Spleen (tissue), 11 donors: Measurements from ENCODE around the gene DCN. TPM values are rescaled to one million over a fixed set of nuclear protein-coding genes. Genes with fewer than 3 reads are reported as not detected.

Source experiments
- DNase-seq: peaks from one replicate; pipeline ENCODE4 v3.0.0-alpha.2; 2020
- H3K27ac ChIP-seq, 8 donors: fragments of 200-600 bp; sonication (generic) in 7 of 8; 1 replicate in 4 of 8; 2 replicates in 4 of 8; pipeline versions ENCODE4 v1.5.0 to v1.8.0; 2016 to 2021; ENCODE audit warnings: inconsistent platforms in 4 of 8, mild to moderate bottlenecking in 4 of 8, moderate library complexity in 1 of 8
- H3K27me3 ChIP-seq, 7 donors: fragments of 200-600 bp; sonication (generic) in 6 of 7; replicated peaks in 1 of 7; 1 replicate in 4 of 7; 2 replicates in 3 of 7; pipeline versions ENCODE4 v1.5.0 to v1.8.0; 2016 to 2021; ENCODE audit warnings: inconsistent platforms in 3 of 7, mild to moderate bottlenecking in 1 of 7
- H3K36me3 ChIP-seq, 6 donors: fragments of 200-600 bp; sonication (generic) in 5 of 6; 1 replicate in 4 of 6; 2 replicates in 2 of 6; pipeline versions ENCODE4 v1.5.0 to v1.8.0; 2016 to 2021; ENCODE audit warnings: inconsistent platforms in 2 of 6
- H3K4me1 ChIP-seq, 6 donors: fragments of 200-600 bp; sonication (generic) in 5 of 6; 1 replicate in 3 of 6; 2 replicates in 3 of 6; pipeline versions ENCODE4 v1.5.0 to v1.8.0; 2016 to 2021; ENCODE audit warnings: inconsistent platforms in 3 of 6
- H3K4me3 ChIP-seq, 8 donors: fragments of 200-600 bp; sonication (generic) in 7 of 8; 1 replicate in 4 of 8; 2 replicates in 4 of 8; pipeline versions ENCODE4 v1.5.0 to v1.8.0; 2016 to 2021; ENCODE audit warnings: inconsistent platforms in 4 of 8, mild to moderate bottlenecking in 4 of 8, moderate library complexity in 2 of 8
- H3K9me3 ChIP-seq, 8 donors: fragments of 200-600 bp; sonication (generic) in 7 of 8; 1 replicate in 4 of 8; 2 replicates in 4 of 8; pipeline versions ENCODE4 v1.5.0 to v1.8.0; 2016 to 2021; ENCODE audit warnings: inconsistent platforms in 4 of 8
- POLR2A ChIP-seq, 3 donors: fragments of 450-650 bp; IDR thresholded peaks; one replicate each; pipeline ENCODE4 v1.5.1; 2017; ENCODE audit warnings: antibody characterized with exemption in 3 of 3, mild to moderate bottlenecking in 1 of 3
- POLR2AphosphoS5 ChIP-seq, 3 donors: sonication (generic); formaldehyde crosslinking; IDR thresholded peaks; one replicate each; pipeline ENCODE4 v1.5.1; 2017; ENCODE audit warnings: antibody characterized with exemption in 3 of 3
- WGBS, 5 donors: extraction: QIAGEN DNeasy Blood & Tissue Kit in 3 of 5; methylation state at CpG; one replicate each; pipeline versions ENCODE4 v1.1.5 to v1.1.7; 2013 to 2018; 5-methylcytosine and 5-hydroxymethylcytosine counted together
- intact Hi-C: fragments of 100-400 bp; cut with DNase I; formaldehyde crosslinking; loops from one replicate; pipeline ENCODE4 v1.15.0; 2023; ENCODE audit warnings: low total_unique reads
- polyA plus RNA-seq, 3 donors: library from polyadenylated mRNA; stranded (reverse); fragments of 200-250 nt; gene quantifications; one replicate each; pipeline ENCODE4 v1.2.1, GENCODE V29; 2013
- total RNA-seq, 7 donors: library from RNA; depleted of rRNA in 3 of 7; stranded (reverse); fragments of >200 nt in 3 of 7; fragmentation: NEBNext Ultra II Directional in 4 of 7; extraction: Animal tissue kit (Norgen Biotek cat#: 25700) in 4 of 7; gene quantifications; one replicate each; pipeline versions ENCODE4 v1.1.0 to v1.2.1, GENCODE V29; 2016 to 2021
- TF ChIP-seq, protein P1 (sequence below), 11 experiments: fragments of 200-600 bp in 7 of 11; fragments of 450-650 bp in 4 of 11; sonication (generic) in 4 of 11; IDR thresholded peaks in 8 of 11; conservative IDR thresholded peaks in 3 of 11; 1 replicate in 7 of 11; 2 replicates in 4 of 11; pipeline versions ENCODE4 v1.4.0 to v1.8.0; 2016 to 2021; ENCODE audit warnings: antibody characterized with exemption in 11 of 11, inconsistent platforms in 4 of 11, mild to moderate bottlenecking in 1 of 11
- donor health status: healthy with polysubstance abuse.
- donor health status: DM: no; HTN: no; CAD: no; lungs with moderate emphysema.
- donor health status: DM: no; HTN: no; CAD: no.
- donor health status: Bipolar disorder and iron deficiency.
- donor health status: healthy.
- donor health status: DM: no; HTN: no; CAD: no.
- donor health status: DM: yes; HTN: yes; CAD: no.

The DCN gene
- total and polyA plus RNA-seq, 10 donors: 1.6 to 60.1 (median 7.7) TPM

DNA sequence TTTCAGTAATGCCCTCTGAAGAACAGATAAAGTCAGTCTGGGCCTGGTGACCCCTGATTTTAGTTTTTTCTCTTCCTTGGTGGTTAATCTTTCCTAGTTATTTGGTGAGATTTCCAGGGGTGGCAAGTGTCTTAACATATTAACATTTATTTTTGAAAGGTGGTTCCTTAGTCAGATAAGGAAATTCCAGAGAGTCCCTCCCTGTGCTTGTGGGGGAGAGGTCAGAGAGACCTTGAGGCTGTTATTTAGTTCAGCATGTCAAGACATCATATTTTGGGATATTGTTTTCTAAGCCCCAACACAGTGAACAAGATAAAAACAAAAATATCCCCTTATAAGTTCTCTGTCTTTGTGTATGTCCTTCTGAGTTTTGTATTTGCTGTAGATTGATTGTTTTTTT is 61.8 kb downstream of the DCN start:
- no peak overlapping the region for H3K27ac ChIP-seq
- no peak for DNase-seq
- H3K9me3 ChIP-seq: peaks cover 0 to 6% (median 0%) of the 10 kb centered on the region in 8 donors
- TF ChIP-seq POLR2A (IDR thresholded peaks at IDR 0.05): no peak
- no peak for TF ChIP-seq POLR2AphosphoS5 (IDR thresholded peaks at IDR 0.05)
- TF ChIP-seq, protein P1, sequence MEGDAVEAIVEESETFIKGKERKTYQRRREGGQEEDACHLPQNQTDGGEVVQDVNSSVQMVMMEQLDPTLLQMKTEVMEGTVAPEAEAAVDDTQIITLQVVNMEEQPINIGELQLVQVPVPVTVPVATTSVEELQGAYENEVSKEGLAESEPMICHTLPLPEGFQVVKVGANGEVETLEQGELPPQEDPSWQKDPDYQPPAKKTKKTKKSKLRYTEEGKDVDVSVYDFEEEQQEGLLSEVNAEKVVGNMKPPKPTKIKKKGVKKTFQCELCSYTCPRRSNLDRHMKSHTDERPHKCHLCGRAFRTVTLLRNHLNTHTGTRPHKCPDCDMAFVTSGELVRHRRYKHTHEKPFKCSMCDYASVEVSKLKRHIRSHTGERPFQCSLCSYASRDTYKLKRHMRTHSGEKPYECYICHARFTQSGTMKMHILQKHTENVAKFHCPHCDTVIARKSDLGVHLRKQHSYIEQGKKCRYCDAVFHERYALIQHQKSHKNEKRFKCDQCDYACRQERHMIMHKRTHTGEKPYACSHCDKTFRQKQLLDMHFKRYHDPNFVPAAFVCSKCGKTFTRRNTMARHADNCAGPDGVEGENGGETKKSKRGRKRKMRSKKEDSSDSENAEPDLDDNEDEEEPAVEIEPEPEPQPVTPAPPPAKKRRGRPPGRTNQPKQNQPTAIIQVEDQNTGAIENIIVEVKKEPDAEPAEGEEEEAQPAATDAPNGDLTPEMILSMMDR (IDR thresholded peaks at IDR 0.05 in 8 of 11, conservative IDR thresholded peaks at IDR 0.05 in 3 of 11): no peak
- no peak overlapping the region for H3K4me3 ChIP-seq
- H3K27me3 ChIP-seq: no peaks in the 10 kb centered on the region
- H3K4me1 ChIP-seq: no peaks in the 10 kb centered on the region
- intact Hi-C loops: no loop called here
- no peaks in the 10 kb centered on the region for H3K36me3 ChIP-seq

DNA sequence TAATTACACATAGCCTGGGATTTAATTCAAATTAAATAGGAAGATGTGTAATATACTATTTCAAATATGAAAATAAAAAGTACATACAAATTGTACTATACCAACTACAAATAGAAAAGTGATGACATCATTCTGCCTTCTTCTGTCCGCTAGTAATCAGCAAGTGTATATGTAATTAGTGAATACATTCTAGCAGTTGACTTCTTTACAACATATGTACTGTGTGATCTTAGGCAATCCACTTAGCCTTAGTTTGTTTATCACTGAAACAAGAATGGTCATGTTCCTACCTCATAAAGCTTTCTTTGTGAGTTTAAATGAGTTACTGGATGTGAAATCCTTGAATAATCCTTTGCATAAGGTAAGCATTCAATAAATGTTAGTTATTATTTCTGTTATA is 63.5 kb downstream of the DCN start:
- Histone ChIP-seq H3K4me3 (no peak overlapping the region), H3K4me1 (no peaks in the 10 kb centered on the region), H3K27me3 (no peaks in the 10 kb centered on the region), H3K9me3 (no peaks in the 10 kb centered on the region), H3K36me3 (no peaks in the 10 kb centered on the region), H3K27ac (no peak overlapping the region)
- TF ChIP-seq POLR2A (IDR thresholded peaks at IDR 0.05): no peak
- 91 to 98% (median 95%) methylated on average over 1 of the region's 1 CpG for WGBS, 5 donors
- no peak for DNase-seq
- intact Hi-C loops: no loop called here

DNA sequence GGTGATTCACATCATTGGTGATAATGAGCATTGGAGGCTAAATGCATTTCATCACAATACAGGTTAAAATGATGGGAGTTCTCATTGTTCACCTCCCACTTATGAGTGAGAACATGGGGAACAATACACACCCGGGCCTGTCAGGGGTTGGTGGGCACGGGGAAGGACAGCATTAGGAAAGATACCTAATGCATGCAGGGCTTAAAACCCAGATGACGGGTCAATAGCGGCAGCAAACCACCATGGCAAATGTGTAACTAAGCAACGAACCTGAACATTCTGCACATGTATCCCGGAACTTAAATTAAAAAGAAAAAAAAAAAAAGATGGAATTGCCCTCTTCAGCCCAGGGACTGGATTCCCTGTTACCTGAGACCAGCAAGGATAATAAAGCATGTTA is 69.0 kb downstream of the DCN start:
- intact Hi-C loops: no loop called here
- H3K9me3 ChIP-seq: no peaks in the 10 kb centered on the region
- 85 to 98% (median 89%) methylated on average over 6 of the region's 6 CpGs for WGBS, 5 donors
- DNase-seq: no peak
- H3K27ac ChIP-seq: no peak overlapping the region
- H3K27me3 ChIP-seq: no peaks in the 10 kb centered on the region
- TF ChIP-seq, protein P1 (IDR thresholded peaks at IDR 0.05 in 8 of 11, conservative IDR thresholded peaks at IDR 0.05 in 3 of 11): no peak
- H3K4me1 ChIP-seq: no peaks in the 10 kb centered on the region
- no peaks in the 10 kb centered on the region for H3K36me3 ChIP-seq
- no peak overlapping the region for H3K4me3 ChIP-seq

DNA sequence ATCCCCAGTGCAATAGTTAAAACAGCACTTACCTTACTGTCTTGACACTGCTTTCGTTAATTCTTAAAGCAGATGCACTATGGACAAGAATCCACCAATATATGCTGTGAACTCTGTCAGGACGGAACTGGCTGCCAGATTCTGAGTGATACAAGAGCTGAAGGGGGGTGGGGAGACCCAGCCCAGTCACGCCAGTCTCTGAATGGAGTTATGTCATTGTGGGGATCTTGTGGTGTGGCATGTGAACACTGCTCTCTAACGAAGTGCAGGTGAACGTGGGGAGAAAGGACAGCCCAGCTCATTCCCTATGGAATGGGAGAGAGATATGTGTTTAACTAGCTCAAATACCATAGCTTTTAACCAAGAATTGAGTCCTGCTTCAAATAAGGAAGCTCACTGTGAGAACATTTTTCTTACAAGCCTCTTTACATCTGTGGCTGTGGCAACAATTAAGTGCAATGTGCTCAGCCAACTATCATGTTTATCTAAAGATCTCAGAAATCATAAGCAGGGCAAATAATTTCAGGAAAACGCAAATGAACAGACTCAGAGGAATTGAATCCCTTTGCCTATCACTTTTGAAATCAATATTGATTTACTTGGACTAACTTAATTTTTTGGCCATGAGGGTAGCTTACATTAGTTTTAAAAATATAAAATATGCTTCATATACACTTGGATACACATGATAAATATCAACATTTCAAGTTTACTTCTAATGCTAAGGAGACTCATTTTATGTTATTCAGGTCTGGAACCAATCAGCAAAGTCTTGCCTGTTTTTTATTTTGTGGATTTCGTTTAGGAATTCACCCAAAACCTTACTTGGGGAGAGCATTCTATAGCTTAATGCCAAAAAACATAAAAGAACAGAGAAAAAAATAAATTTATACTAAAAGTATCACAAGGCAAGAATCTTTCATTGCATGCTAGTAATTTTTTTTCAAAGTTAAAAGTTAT is 71.0 kb downstream of the DCN start, which contains the start of gene LUM:
Gene LUM, minus strand, starts transcription at position 129 of the 960 bp plus-strand sequence. CDS start 2,515 bp downstream, outside the sequence.
- Histone ChIP-seq H3K4me3 (peak within 1 kb of the TSS in 1 of 8 donors; percentile 14), H3K27ac (no peak within 1 kb of the TSS), H3K9me3 (no peaks in the 10 kb centered on the region), H3K4me1 (no peaks in the 10 kb centered on the region), H3K27me3 (no peaks in the 10 kb centered on the region), H3K36me3 (no peaks in the 10 kb centered on the region)
- no peak for DNase-seq
- intact Hi-C loops: no loop called here
- no peak for TF ChIP-seq POLR2AphosphoS5 (IDR thresholded peaks at IDR 0.05)
- TF ChIP-seq, protein P1 (IDR thresholded peaks at IDR 0.05 in 8 of 11, conservative IDR thresholded peaks at IDR 0.05 in 3 of 11): no peak
- no peak for TF ChIP-seq POLR2A (IDR thresholded peaks at IDR 0.05)
- WGBS, 5 donors: 47 to 64% (median 55%) methylated on average over 7 of the region's 7 CpGs
